NCI-H748 (cell line): Measurements from ENCODE around the gene UBN1.

Experiments used
- DNase-seq: peaks from one replicate; lab custom pipeline; 2025; ENCODE audit not compliant: unreplicated experiment; lab: John Stamatoyannopoulos, UW

Gene UBN1

DNA sequence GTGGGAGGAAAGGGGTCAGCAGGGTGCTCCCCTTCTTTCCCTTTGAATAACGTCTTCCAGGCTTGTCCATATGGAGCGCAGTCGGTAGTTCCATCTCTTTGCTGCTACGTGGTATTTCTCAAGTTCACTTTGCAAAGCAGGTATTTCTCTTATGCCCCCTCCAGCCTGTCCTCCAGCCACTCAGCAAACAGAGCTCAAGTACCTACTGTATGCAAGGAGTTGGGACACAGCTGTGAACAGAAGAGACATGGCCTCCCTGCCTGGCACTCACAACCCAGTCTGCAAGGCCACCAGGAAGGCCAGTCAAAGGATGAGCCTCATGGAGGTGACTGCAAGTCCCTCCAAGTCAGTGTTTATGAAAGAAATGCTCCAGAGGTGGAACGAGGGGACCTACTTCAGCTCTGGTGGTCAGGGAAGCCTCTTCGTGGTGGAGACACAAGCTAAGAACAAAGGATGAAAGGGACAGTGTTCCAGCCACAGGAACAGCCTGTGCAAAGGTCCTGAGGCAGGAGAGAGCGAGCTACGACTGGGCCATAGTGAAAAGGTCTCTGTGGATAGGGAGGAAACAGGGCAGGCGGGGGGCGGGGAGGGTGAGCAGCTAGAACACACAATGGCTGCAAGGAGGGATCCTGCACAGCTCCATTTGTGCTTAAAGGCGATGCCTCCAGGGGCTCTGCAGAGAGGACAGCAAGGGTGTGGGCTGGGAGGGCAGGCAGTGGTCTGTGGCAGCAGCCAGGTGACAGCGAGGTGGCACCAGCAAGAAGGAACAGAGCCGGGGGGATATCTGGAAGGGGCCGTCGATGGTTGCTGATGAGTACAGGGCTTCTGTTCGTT, 57.0 kb downstream of the UBN1 start:
- DNase-seq, result no peak

DNA sequence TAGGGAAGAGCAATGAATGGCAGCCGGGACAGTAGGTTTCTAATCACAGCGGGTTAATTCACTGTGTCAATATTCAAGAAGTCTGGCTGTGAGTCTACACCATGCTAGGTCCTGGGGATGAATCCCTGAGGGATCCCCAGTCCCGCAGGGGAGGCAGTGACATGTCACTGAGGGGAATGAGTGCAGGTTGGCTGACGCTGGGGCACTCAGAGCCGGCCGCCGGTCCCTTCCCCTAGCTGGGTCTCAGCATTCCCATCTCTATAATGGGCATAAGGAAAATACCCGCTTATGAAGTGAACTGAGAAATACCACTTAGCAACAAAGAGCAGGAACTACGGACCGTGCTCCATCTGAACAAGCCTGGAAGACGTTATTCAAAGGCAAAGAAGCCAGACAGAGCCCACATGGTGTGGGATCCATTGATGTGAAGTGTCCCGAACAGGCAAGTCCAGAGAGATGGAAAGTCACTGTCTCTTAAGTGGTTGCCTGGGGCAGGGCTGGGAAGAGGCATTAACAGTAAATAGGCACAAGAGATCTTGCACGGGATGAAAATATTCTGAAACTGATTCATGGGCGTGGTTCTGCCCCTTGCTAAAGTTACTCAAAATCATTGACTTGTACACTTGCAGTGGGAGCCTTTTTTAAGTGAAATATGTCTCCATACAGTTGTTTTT, 57.8 kb downstream of the UBN1 start:
- no peak for DNase-seq

- no peak for DNase-seq
Observed at GRCh38 chr16:4908854-4909401, 61.6 kb downstream of the UBN1 start.

DNA sequence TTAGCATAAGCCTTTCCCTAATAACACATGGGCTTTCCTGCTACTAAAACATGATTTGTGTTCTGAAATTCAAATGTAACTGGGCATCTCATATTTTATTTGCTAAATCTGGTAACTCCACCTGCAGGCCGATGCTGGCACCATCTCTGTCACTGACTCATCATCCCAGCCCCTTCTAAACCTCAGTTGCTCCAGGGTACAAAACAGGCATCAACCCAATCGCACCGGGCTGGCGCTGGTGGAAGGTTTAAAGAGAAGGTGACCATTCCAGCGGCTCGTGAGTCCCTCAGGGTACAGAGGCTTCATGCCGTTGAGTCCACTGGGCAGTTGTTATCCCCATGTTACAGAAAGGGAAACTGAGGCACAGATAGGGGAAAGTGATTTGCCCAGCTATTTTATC, 62.5 kb downstream of the UBN1 start:
- no peak for DNase-seq

- DNase-seq, result no peak
Observed at GRCh38 chr16:4910828-4911227, 63.5 kb downstream of the UBN1 start.

- no peak for DNase-seq
Observed at GRCh38 chr16:4911970-4912386, 64.7 kb downstream of the UBN1 start.

DNA sequence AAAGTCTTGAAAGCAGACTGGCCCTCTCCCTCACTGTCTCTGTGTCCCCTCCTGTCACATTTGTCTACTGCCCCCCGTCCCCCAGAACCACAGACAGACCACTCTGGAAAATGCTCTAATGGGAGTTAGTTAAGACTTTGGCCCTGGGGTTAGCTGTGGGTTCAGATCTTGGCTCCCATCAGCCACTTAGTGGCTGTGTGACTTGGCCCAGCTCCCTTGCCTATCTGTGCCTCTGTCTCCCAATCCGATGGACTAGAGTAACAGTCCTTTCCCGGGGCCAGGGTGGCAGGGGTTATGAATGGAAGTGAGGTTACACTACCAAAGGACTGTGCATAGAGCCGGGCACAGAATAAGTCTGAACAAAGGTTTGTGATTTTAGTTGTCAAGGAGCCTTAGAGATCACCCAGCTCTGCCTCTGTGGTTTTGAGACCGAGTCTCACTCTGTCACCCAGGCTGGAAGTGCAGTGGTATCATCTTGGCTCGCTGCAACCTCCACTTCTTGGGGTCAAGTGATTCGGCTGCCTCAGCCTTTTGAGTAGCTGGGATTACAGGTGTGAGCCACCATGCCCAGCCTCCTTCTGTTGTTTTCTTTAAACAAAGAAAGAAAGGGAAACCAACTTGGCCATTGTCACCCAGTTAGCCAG, 66.0 kb downstream of the UBN1 start:
- DNase-seq, result no peak

GRCh38 chr16:4913774-4914525, 66.7 kb downstream of the UBN1 start:
- DNase-seq, result no peak

DNA sequence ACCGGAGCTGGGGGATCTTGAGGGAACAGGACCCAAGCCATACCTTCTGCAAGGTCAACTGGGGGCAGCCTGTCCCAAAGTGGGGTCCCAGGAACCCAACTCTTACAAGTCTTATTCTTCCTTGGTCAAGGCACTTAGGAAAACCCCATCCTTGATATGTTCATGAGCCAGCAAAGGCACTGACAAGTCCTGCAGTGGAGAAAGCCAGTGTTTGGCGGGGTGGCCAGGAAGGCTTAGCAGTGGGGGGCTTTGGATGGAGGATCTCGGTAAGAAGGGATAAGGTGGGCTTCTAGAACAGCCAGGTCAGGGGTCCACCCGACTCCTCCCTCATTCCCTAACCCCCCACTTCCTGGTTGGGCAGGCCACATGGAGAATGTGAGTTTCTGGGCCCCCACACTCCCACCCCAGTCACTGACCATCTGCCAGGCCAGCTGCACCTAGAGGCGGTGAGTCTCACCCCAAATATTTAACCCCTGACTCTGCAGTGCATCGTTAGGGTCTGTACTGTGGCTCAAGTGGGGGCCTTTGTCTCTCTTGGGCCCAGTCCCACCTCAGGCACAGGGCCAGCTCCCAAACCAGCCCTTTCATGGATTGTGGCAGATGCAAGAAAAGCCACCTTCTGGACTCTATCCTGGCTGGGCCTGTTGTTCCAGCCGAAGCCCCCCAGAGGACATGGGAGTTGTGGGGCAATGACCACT, 67.4 kb downstream of the UBN1 start:
- no peak for DNase-seq

DNA sequence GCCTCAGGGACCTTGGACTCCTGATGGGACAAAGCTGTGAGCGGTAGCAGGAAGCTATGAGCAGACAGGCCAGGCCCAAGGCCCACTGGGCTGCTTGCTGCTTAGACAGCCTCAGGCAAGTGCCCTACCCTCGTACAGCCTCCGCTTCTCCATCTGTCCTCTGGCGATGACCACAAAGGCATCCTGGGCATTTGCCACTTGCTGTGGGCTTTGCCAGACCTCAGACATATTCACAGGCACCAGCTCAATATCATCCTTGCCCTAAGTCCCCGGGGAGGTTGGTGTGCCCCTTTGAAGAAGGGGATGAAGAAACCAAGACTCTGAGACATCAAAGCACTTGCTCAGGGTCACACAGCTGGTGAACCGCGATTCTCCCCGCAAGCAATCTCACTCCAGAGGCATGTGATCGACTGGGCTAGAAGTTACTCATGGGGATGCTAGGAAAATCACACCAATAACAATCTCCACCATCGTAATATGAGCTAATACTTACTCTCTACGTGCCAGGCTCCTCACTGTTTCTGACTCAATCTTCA, 68.0 kb downstream of the UBN1 start:
- DNase-seq, result no peak

DNA sequence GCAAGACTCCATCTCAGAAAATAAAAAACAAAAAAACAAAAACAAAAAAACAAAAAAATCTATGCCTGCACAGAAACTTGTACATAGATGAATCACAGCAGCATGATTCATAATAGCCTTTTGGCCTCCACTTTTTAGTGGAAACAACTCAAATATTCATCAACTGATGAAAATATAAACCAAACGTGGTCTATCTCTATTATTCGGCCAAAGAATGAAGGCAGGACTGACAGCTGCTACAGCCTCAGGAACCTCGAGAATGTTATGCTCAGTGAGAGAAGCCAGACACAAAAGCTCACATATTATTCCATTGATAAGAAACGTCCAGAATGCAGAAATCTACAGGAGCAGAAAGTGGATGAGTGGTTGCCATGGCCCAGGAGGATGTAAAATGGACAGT, 69.8 kb downstream of the UBN1 start:
- DNase-seq, result no peak

DNA sequence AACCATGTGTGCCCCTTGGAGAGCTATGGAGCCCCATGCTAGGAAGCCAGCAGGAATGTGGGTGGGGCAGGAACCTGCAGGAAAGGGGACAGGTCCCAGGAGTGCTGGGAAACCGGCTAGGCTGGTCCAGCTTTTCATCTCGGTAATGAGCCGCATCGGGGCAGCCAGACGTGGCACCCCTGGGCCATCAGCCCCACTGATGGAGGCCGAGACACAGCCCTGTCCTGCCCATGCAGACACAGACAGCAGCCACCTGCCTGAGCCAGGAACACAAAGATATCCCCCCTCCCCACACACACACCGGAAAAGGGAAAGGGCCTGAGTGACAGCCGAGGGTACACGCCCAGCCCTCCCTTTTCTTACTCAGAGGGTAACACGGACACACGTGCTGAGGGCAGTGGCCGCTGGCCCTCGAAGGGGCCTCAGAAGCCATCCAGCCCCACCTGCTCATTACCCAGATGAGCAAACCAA, 71.5 kb downstream of the UBN1 start:
- peak; percentile 43 for DNase-seq

DNA sequence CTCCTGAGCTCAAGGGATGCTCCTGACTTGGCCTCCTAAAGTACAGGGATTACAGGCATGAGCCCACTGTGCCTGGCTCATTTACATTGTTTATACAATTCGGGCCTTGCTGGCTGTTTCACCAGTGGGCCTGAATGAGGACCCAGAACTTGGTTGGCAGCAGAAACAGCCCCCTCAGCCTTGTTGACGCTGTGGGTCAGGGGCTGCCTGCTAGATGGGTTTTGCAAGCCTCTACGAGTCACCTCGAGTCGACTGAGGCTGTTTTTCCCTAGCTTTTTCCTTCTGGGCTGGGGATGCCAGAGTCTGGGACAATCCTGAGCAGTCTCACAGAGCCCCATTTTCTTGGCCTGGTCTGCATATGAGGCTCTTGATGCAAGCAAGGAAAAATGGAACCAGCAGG, 73.5 kb downstream of the UBN1 start:
- no peak for DNase-seq

GRCh38 chr16:4922721-4923342, 75.6 kb downstream of the UBN1 start:
- no peak for DNase-seq

DNA sequence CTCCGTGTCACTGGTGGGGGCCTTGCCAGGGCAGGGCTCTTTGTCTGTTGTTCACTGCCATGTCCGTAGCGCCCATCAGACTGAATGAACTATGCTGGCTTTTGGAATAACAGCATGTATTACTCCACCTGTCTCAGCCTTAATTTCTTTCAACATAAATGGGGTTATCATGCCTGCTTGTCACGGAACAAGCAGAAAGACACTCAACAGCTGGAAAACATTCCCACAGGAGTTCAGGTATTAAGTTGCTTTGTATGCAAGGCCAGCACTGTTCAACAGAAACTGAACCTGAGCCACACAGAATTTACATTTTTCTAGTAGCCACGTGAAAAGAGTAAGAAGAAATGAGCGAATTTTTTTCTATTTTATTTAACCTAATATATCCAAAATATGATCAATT, 76.6 kb downstream of the UBN1 start:
- DNase-seq, result no peak

DNA sequence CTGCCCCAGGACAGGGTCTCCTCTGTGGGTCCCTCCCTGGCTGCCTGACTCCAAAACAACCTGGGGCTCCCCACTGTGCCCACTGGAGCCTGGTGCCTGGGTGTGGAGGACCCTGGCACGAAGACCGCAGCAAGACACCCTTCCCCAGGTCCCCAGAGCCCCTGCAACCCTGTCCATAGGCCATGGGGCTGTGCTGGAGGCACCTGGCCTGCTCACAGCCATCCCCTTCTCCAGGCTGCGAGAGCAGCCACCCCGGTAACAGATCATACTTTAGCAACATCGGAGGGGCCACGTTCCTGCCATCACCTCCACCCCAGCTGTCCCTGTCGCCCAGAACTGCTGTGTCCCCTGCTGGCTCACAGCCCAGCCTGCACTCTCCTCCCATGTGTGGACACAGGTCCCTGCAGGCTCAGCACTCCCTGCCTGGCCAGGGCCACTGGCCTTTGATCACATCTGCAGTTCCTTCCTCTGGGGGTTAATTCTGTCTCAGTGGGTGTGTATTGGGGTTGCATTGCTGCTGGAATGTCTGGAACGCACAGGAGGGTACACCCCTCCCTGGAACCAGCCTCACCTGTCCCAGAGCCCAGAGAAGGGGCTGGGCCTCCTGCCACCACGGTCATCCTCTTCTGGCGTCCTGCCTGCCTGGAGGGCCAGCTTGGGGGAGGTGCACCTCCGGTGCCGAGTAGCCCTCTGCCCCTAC, 77.5 kb downstream of the UBN1 start:
- no peak for DNase-seq

DNA sequence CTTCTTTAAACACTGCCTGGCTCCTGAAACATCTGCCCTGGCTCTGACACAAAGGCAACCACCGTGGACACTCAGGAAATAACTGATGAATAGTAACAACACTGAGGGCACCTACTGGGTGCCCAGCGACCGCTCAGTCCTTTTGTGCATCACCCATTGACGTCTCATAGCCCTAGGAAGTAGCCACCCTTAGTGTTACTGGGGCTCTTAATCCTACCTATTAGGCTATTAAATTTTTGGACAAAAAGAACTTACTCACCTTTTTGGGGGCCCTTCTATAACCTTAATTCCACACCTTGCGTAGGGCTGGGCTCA, 78.0 kb downstream of the UBN1 start:
- no peak for DNase-seq

DNA sequence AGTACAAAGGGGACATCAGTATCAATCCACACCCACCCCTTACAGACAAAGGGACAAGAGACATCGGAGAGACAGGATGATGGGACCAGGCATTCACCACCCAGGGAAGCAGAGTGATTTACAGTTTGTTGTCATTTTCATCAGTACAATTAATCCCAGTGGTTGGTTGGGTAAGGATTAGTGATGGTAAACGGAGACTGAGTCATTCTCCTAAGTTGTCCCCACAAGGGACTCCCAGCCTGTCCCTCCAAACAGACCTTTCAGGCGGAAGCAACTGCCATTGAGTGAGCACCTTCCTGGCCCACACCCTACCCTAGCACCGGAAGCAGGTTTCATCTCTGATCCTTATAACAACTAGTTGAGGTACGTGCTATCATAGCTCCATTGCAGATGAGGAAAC, 78.5 kb downstream of the UBN1 start:
- no peak for DNase-seq

- DNase-seq, result no peak
Observed at GRCh38 chr16:4926928-4927327, 79.6 kb downstream of the UBN1 start.
